Ectodermal cell (in vitro differentiated cells): ENCODE data around the gene COL4A6.

ENCODE experiments used
- H3K27ac ChIP-seq: 2 replicates; pipeline ENCODE4 v1.7.0; 2013; ENCODE audit warnings: mild to moderate bottlenecking, low read depth, low read length; ENCODE audit not compliant: insufficient read depth, poor library complexity, severe bottlenecking
- H3K27me3 ChIP-seq: 2 replicates; pipeline ENCODE4 v1.7.0; 2013; ENCODE audit warnings: mild to moderate bottlenecking, low read length; ENCODE audit not compliant: insufficient read depth, control insufficient read depth, poor library complexity, severe bottlenecking
- H3K36me3 ChIP-seq: one replicate; pipeline ENCODE4 v1.7.0; 2013; ENCODE audit warnings: low read length; ENCODE audit not compliant: control insufficient read depth, insufficient read depth
- H3K4me1 ChIP-seq: one replicate; pipeline ENCODE4 v1.7.0; 2013; ENCODE audit warnings: low read length; ENCODE audit not compliant: control insufficient read depth, insufficient read depth
- H3K4me3 ChIP-seq: 2 replicates; pipeline ENCODE4 v1.7.0; 2013; ENCODE audit warnings: low read depth, low read length, control low read depth; ENCODE audit not compliant: insufficient read depth
- H3K9me3 ChIP-seq: 2 replicates; pipeline ENCODE4 v1.7.0; 2013; ENCODE audit warnings: mild to moderate bottlenecking, low read length, moderate library complexity; ENCODE audit not compliant: control insufficient read depth
- WGBS, 2 experiments: methylation state at CpG; one replicate each; pipeline ENCODE4 v1.1.7; 2013; ENCODE audit warnings: missing lambda C conversion rate in 2 of 2; 5-methylcytosine and 5-hydroxymethylcytosine counted together

The COL4A6 gene

DNA sequence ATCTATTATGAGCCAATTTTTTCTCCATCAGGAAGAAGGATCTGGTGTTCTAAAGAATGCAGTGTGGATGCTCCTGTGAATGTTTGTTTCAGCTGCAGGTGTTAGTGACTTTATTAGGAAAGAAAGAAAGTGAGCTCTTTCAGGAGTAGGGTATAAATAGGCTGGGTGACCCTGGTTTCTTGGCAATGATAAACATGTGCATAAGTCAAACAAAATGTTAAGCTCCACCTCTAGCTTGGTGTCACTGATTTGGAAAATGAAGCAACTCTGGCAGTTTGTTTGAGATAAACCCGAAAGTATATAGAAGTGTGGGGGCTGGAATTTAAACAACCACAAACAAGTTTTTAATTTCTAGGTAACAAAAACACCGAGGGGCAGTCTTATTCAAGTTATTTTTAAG lies 152.3 kb downstream of the COL4A6 start:
- H3K36me3 ChIP-seq: no peaks in the 10 kb centered on the region
- H3K9me3 ChIP-seq: no peaks in the 10 kb centered on the region
- H3K27ac ChIP-seq: no peak overlapping the region
- no peak overlapping the region for H3K4me3 ChIP-seq
- no peaks in the 10 kb centered on the region for H3K4me1 ChIP-seq
- 60 to 100% methylated on average over 1 of the region's 2 CpGs for WGBS, 2 experiments
- H3K27me3 ChIP-seq: no peaks in the 10 kb centered on the region

DNA sequence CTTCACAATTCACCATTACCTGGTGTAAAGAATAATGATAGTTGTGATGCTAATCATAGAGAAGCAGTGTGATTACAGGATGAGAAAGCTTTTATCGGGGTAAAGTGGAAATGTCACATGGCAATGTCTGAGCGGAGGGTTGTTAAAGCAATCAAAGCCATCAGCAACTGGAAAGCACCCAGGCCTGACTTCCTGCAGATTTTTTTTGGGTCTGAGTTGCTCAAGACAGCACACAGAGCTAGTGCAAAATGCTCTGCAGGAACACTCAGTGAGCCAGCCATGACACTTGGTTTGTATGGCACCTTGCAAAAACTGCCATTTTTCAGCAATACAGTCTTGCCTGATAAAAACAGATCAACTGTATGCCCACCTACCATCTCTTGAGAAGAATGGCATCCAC lies 152.9 kb downstream of the COL4A6 start:
- no peak overlapping the region for H3K27ac ChIP-seq
- no peak overlapping the region for H3K4me3 ChIP-seq
- WGBS, 2 experiments: 93 to 95% methylated on average over 2 of the region's 2 CpGs
- H3K27me3 ChIP-seq: no peaks in the 10 kb centered on the region
- H3K36me3 ChIP-seq: no peaks in the 10 kb centered on the region
- H3K9me3 ChIP-seq: no peaks in the 10 kb centered on the region
- no peaks in the 10 kb centered on the region for H3K4me1 ChIP-seq

DNA sequence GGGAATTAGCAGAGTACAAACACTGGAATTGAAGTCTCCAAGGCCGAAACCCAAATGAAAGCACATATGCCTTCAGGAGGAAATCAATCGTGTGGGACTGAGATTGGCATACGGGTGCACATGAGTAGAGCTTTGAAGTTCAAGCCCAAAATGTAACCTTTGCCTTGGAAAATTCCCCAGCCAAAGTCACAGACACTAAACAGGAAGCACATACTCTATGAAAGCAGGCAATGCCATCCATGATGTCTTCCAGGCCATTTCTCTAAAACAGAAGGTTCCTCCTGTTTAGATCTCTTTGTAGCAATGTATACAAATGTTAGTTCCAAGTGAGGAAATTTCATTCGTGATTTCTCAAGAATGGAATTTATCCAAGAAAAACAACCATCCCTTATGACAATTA lies 162.5 kb downstream of the COL4A6 start:
- 97 to 98% methylated on average over 3 to 4 of the region's 4 CpGs for WGBS, 2 experiments

DNA sequence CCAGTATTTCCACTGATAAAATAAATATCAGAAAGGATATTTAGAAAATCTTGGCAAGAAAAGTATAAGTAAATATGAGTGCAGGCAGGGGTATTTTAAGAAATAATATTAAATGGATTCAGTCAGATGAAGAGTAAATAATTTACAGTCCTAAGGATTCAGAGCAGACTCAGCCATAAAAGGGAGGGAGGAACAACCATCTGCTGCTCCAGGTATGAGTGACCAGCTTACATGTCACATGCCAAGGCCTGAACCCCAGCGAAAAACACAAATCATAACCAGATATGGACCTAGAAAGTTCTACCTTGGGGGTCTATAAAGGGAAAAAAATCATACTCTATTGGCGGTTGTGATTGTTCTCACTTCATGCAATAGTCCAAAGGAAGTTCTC lies 166.8 kb downstream of the COL4A6 start:
- no peak overlapping the region for H3K27ac ChIP-seq
- no peak overlapping the region for H3K4me3 ChIP-seq
- no peaks in the 10 kb centered on the region for H3K27me3 ChIP-seq
- H3K4me1 ChIP-seq: no peaks in the 10 kb centered on the region
- H3K36me3 ChIP-seq: no peaks in the 10 kb centered on the region
- no CpG with 5 or more reads among the region's 2 CpGs for WGBS, 2 experiments
- H3K9me3 ChIP-seq: no peaks in the 10 kb centered on the region

More for the DNA sequence above, 162.5 kb downstream of the COL4A6 start:
- Histone ChIP-seq H3K4me3 (no peak overlapping the region), H3K27ac (no peak overlapping the region), H3K9me3 (no peaks in the 10 kb centered on the region), H3K4me1 (no peaks in the 10 kb centered on the region), H3K27me3 (no peaks in the 10 kb centered on the region), H3K36me3 (no peaks in the 10 kb centered on the region)

DNA sequence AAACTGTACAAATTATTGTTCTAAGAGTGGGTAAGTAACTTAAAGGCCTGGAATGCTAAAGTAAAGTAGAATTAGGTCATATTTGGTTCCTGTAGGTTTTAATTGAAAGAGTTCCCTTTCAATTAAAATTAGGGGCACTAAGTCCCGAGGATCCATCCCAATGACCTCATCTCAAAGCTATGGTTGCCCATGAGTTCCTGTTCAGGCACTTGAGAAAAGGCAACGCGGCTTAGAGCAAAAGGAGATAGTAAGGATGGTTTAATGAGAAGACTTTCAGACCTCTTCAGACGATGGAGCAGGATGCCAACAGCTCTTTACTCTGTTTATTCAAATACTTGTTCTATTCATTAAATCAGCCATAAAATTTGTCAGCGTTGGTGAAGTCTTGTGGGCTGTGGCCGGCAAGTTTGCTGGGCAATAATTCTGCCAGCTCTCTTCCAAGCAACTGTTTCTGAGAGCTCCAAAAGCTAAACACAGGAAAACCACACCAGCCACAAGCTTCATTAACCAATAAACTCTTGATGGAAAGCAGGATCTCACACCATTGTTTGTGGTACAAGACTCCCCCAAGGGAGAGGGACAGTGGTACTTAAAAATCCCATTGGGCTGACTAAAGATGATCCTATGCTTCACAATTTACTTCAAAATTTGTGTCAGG lies 167.4 kb downstream of the COL4A6 start:
- Histone ChIP-seq H3K4me1 (no peaks in the 10 kb centered on the region), H3K9me3 (no peaks in the 10 kb centered on the region), H3K27me3 (no peaks in the 10 kb centered on the region), H3K27ac (no peak overlapping the region), H3K4me3 (no peak overlapping the region), H3K36me3 (no peaks in the 10 kb centered on the region)
- 89% methylated on average over 5 to 6 of the region's 6 CpGs for WGBS, 2 experiments

DNA sequence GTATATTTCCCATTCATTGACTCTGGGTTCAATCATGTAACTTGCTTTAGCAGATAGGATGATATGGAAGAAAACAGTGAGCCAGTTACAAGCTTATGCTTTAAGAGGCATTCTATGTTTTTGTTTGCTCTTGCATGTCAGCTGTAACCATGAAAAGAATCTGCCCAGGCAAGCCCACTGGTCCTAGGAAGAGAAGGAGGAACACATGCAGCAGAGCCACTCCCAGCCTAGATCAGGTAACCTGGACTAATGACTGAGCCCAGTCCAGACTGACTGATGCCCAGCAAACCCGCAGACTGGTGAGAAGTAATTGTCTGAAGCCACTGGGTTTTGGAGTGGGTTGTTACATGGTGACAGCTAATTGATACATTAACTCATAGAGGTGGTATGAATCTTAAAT lies 167.9 kb downstream of the COL4A6 start:
- H3K27ac ChIP-seq: no peak overlapping the region
- no peak overlapping the region for H3K4me3 ChIP-seq
- 88 to 100% methylated on average over 1 of the region's 1 CpG for WGBS, 2 experiments

DNA sequence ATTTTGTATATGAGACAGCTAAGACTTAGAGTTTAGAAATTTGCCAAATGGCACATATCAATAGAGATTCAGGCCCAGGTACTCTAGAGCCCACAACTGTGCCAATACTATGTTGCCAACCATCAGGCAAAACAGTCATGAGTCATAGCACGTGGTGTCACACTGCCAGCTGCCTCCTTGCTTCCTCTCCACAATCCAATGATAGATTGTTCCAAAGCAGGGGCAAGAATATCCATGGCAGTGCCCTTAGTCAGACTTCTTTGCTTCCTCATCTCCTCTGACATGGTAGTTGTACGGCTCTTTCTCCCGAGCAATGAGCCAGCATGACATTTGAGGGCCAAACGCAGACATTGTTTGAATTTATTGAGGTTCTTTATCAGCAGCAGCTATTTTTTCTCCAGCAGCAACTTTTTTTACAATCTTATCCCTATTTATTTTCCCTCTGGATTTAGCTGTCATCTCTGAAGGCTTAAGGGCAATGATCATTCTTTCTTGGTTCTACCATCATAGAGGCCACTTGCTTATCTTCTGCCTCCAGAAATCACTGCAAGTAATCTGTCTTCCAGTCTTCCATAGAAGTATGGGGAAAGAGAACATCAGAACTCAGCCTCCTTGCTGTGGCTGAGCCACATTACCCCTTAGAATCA lies 169.7 kb downstream of the COL4A6 start:
- 89 to 93% methylated on average over 4 of the region's 4 CpGs for WGBS, 2 experiments
- Histone ChIP-seq H3K27ac (no peak overlapping the region), H3K9me3 (no peaks in the 10 kb centered on the region), H3K4me3 (no peak overlapping the region), H3K36me3 (no peaks in the 10 kb centered on the region), H3K27me3 (no peaks in the 10 kb centered on the region), H3K4me1 (no peaks in the 10 kb centered on the region)

More for the DNA sequence above, 167.9 kb downstream of the COL4A6 start:
- no peaks in the 10 kb centered on the region for H3K4me1 ChIP-seq
- H3K27me3 ChIP-seq: no peaks in the 10 kb centered on the region
- H3K9me3 ChIP-seq: no peaks in the 10 kb centered on the region
- no peaks in the 10 kb centered on the region for H3K36me3 ChIP-seq

DNA sequence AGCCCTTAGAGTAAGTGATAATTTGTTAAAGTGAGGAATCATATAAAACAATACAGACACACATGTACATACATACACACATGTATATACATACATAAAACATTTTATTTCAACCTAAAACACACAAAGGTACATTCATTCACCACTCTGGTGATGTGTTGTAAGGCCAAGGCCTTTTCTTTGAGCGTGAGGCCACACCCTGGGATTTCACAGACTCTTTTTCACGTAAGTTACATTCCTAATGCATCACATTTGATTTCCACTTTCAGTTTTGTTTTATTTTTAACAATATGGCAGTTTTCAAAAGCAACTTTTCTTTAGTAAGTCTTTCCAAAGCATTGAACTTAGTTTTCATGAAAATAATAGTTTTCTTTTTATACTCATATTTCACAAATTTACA lies 170.7 kb downstream of the COL4A6 start:
- H3K9me3 ChIP-seq: no peaks in the 10 kb centered on the region
- H3K36me3 ChIP-seq: no peaks in the 10 kb centered on the region
- H3K27ac ChIP-seq: no peak overlapping the region
- H3K27me3 ChIP-seq: no peaks in the 10 kb centered on the region
- no peak overlapping the region for H3K4me3 ChIP-seq
- 50% methylated on average over 2 of the region's 2 CpGs for WGBS, 2 experiments
- no peaks in the 10 kb centered on the region for H3K4me1 ChIP-seq

DNA sequence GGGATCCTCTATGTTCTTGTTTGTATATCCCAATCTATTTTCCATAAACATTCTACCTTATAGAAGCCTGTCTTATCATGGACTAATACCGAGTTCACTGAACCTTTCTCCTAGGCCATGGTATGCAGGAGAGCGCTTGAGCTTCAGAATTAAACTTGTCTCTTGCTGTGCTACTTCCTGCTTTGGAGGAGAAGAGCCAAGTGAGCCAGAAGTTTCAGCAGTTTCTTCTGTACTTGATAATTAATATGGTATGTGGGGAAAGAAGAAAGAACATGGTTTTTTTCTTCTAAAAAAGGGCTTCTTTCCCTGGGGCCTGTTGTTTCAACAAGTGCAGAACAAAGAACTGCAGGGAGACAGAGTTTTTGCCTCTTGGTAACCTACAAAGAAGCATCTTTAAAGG lies 173.8 kb downstream of the COL4A6 start:
- no peaks in the 10 kb centered on the region for H3K4me1 ChIP-seq
- no peak overlapping the region for H3K27ac ChIP-seq
- no peaks in the 10 kb centered on the region for H3K9me3 ChIP-seq
- no peaks in the 10 kb centered on the region for H3K27me3 ChIP-seq
- 80 to 83% methylated on average over 2 of the region's 2 CpGs for WGBS, 2 experiments
- H3K4me3 ChIP-seq: no peak overlapping the region
- H3K36me3 ChIP-seq: no peaks in the 10 kb centered on the region

DNA sequence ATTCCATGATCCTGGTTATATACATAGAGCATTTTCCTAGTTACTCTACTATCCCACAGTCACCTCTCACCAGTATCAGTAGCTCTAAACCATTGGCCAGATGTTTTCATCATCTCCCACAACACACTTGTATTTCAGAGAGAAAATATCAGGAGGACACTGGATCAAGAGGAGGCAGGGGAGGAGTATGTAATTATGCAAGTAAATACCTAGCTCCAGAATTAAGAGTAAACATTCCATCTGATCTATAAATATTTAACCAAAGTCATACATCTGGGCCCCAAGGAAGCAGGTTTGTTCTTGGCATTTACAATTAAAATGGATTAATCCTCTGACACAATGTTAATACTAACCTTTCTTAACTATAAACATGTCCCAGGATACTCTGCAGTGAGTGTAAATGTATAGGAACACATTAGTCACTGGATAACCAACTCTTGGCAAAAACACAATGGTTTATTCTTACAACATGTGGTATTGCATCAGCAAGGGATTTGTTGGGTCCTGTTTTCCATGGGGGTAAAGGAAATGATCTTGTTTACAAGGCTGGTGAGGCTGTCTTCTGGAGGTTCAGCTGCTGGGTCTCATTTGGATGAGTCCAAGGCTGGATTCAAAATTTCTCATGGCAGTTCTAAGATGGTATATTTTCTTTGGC lies 176.5 kb downstream of the COL4A6 start:
- Histone ChIP-seq H3K4me1 (no peaks in the 10 kb centered on the region), H3K27me3 (no peaks in the 10 kb centered on the region), H3K27ac (no peak overlapping the region), H3K36me3 (no peaks in the 10 kb centered on the region), H3K4me3 (no peak overlapping the region), H3K9me3 (no peaks in the 10 kb centered on the region)
